H1 (cell line): ENCODE results near the gene FKTN. TPM values are rescaled to one million over a fixed set of nuclear protein-coding genes. Genes with fewer than 3 reads are reported as not detected.
"Not testable (repeated sequence)": the region's sequence is repeated elsewhere in the genome, so short reads cannot be mapped to it uniquely, and the experiment has no call there.

ENCODE experiments used
- CTCF ChIA-PET: fragments of 300-600 bp; sonication (Branson Sonifier 250); formaldehyde crosslinking; loops from one replicate; lab custom pipeline; 2021; ENCODE audit not compliant: partially characterized antibody; lab: Charles Lee
- POLR2A ChIA-PET: fragments of 300-600 bp; sonication (Branson Sonifier 250); formaldehyde crosslinking; loops from one replicate; lab custom pipeline; 2021; ENCODE audit warnings: inconsistent platforms; ENCODE audit not compliant: partially characterized antibody; lab: Charles Lee
- DNase-seq, 2 experiments: peaks; one replicate each; pipeline versions ENCODE4 v3.0.0 to v3.0.0-alpha.2; 2010 to 2022; ENCODE audit warnings: low spot score in 2 of 2, low read depth in 1 of 2, mixed read lengths in 1 of 2
- FAIRE-seq: peaks from 2 replicates; lab custom pipeline; 2011; peaks lifted over from hg19 to GRCh38; lab: Jason Lieb, UNC
- H2AFZ ChIP-seq: 2 replicates; pipeline ENCODE4 v1.8.1; 2012; ENCODE audit warnings: low read length, inconsistent platforms
- H2AK5ac ChIP-seq: 2 replicates; pipeline ENCODE4 v1.6.1; 2013; ENCODE audit warnings: low read depth, low read length
- H2BK120ac ChIP-seq: replicated peaks from 2 replicates; pipeline ENCODE3; 2013; ENCODE audit warnings: low read depth, low read length, inconsistent platforms
- H2BK12ac ChIP-seq: 2 replicates; pipeline ENCODE4 v1.6.1; 2013; ENCODE audit warnings: low read depth, low read length
- H2BK15ac ChIP-seq: 2 replicates; pipeline ENCODE4 v1.6.1; 2013; ENCODE audit warnings: low read length
- H2BK20ac ChIP-seq: 2 replicates; pipeline ENCODE4 v1.6.1; 2013; ENCODE audit warnings: low read length
- H2BK5ac ChIP-seq: 2 replicates; pipeline ENCODE4 v1.6.1; 2013; ENCODE audit warnings: low read depth, low read length
- H3K14ac ChIP-seq: 2 replicates; pipeline ENCODE4 v1.6.1; 2013; ENCODE audit warnings: inconsistent platforms; ENCODE audit not compliant: insufficient read length
- H3K18ac ChIP-seq: 2 replicates; pipeline ENCODE4 v1.6.1; 2013; ENCODE audit warnings: low read length; ENCODE audit errors: extremely low read depth
- H3K23ac ChIP-seq: 2 replicates; pipeline ENCODE4 v1.6.1; 2013; ENCODE audit warnings: inconsistent platforms; ENCODE audit not compliant: insufficient read length
- H3K23me2 ChIP-seq: 2 replicates; pipeline ENCODE4 v1.6.1; 2013; ENCODE audit warnings: low read depth, low read length
- H3K27ac ChIP-seq: 2 replicates; pipeline ENCODE4 v1.6.1; 2011; ENCODE audit warnings: low read depth, low read length, inconsistent platforms
- H3K27me3 ChIP-seq, 4 experiments: replicated peaks in 1 of 4; 1 replicate in 1 of 4; 2 replicates in 3 of 4; pipeline versions ENCODE4 v1.6.1 to v1.8.1; 2011 to 2013; ENCODE audit warnings: low read length in 3 of 4, mild to moderate bottlenecking in 3 of 4, inconsistent platforms in 2 of 4, mixed read lengths in 2 of 4, moderate library complexity in 1 of 4; ENCODE audit not compliant: control insufficient read depth in 3 of 4, insufficient read depth in 3 of 4; ENCODE audit errors: extremely low read depth in 1 of 4
- H3K36me3 ChIP-seq, 4 experiments: 2 replicates each; pipeline versions ENCODE4 v1.6.1 to v1.8.1; 2011 to 2013; ENCODE audit warnings: mild to moderate bottlenecking in 4 of 4, low read length in 3 of 4, moderate library complexity in 2 of 4, control low read depth in 1 of 4, inconsistent platforms in 1 of 4; ENCODE audit not compliant: insufficient read depth in 4 of 4, control insufficient read depth in 2 of 4
- H3K4ac ChIP-seq: replicated peaks from 2 replicates; pipeline ENCODE3; 2013; ENCODE audit warnings: low read length, low read depth, mixed read lengths, inconsistent platforms; ENCODE audit not compliant: insufficient read length
- H3K4me1 ChIP-seq, 4 experiments: replicated peaks in 1 of 4; 1 replicate in 1 of 4; 2 replicates in 3 of 4; pipeline versions ENCODE4 v1.6.1 to v1.8.1; 2011 to 2013; ENCODE audit warnings: low read length in 3 of 4, inconsistent platforms in 2 of 4, mixed read lengths in 1 of 4; ENCODE audit not compliant: insufficient read depth in 4 of 4, control insufficient read depth in 3 of 4
- H3K4me2 ChIP-seq, 2 experiments: 2 replicates each; pipeline versions ENCODE4 v1.6.1 to v1.8.1; 2011 to 2013; ENCODE audit warnings: low read depth in 2 of 2, low read length in 2 of 2, control low read depth in 1 of 2, inconsistent platforms in 1 of 2, mild to moderate bottlenecking in 1 of 2; ENCODE audit not compliant: insufficient read depth in 1 of 2
- H3K4me3 ChIP-seq, 4 experiments: fragments of 200-600, 300-600 bp in 1 of 4; sonication (generic), shearing (Covaris generic), sonication (Bioruptor Twin) in 1 of 4; 2 replicates each; pipeline versions ENCODE4 v1.5.1 to v1.8.1; 2011 to 2016; ENCODE audit warnings: low read length in 4 of 4, low read depth in 3 of 4, control low read depth in 2 of 4, inconsistent platforms in 2 of 4, mild to moderate bottlenecking in 2 of 4, mixed read lengths in 1 of 4, moderate library complexity in 1 of 4; ENCODE audit not compliant: insufficient read depth in 2 of 4; ENCODE audit errors: extremely low read depth in 1 of 4
- H3K56ac ChIP-seq: replicated peaks from 2 replicates; pipeline ENCODE3; 2013; ENCODE audit warnings: low read depth, mild to moderate bottlenecking, mixed read lengths, low read length, inconsistent platforms; ENCODE audit not compliant: insufficient read length
- H3K79me1 ChIP-seq: 2 replicates; pipeline ENCODE4 v1.6.1; 2013; ENCODE audit warnings: low read depth, low read length, control low read depth
- H3K79me2 ChIP-seq, 2 experiments: 2 replicates each; pipeline versions ENCODE4 v1.6.1 to v1.8.1; 2012 to 2013; ENCODE audit warnings: low read length in 2 of 2, mild to moderate bottlenecking in 2 of 2, inconsistent platforms in 1 of 2; ENCODE audit not compliant: insufficient read depth in 2 of 2, control insufficient read depth in 1 of 2
- H3K9ac ChIP-seq, 4 experiments: replicated peaks in 1 of 4; 1 replicate in 1 of 4; 2 replicates in 3 of 4; pipeline versions ENCODE4 v1.6.1 to v1.8.1; 2011 to 2013; ENCODE audit warnings: low read depth in 3 of 4, low read length in 3 of 4, control low read depth in 2 of 4, mild to moderate bottlenecking in 2 of 4, moderate library complexity in 2 of 4, inconsistent platforms in 1 of 4; ENCODE audit errors: extremely low read depth in 1 of 4
- H3K9me3 ChIP-seq, 2 experiments: 2 replicates each; pipeline versions ENCODE4 v1.6.1 to v1.8.1; 2012 to 2013; ENCODE audit warnings: mild to moderate bottlenecking in 2 of 2, moderate library complexity in 2 of 2, control low read depth in 1 of 2, inconsistent platforms in 1 of 2, low read depth in 1 of 2, low read length in 1 of 2, mixed read lengths in 1 of 2; ENCODE audit not compliant: insufficient read depth in 2 of 2
- H4K20me1 ChIP-seq, 2 experiments: replicated peaks in 1 of 2; 2 replicates each; pipeline versions ENCODE3 to v1.8.1; 2011 to 2013; ENCODE audit warnings: inconsistent platforms in 2 of 2, low read length in 2 of 2, mild to moderate bottlenecking in 1 of 2; ENCODE audit not compliant: insufficient read depth in 2 of 2, control insufficient read depth in 1 of 2
- H4K5ac ChIP-seq: 2 replicates; pipeline ENCODE4 v1.6.1; 2013; ENCODE audit warnings: low read length, low read depth, mixed read lengths, inconsistent platforms; ENCODE audit not compliant: insufficient read length
- H4K8ac ChIP-seq: 2 replicates; pipeline ENCODE4 v1.8.0; 2013; ENCODE audit warnings: mild to moderate bottlenecking, moderate library complexity, low read length, inconsistent platforms; ENCODE audit not compliant: insufficient read depth; ENCODE audit errors: extremely low read depth
- H4K91ac ChIP-seq: replicated peaks from 2 replicates; pipeline ENCODE3; 2013; ENCODE audit warnings: low read length, mixed read lengths, inconsistent platforms; ENCODE audit not compliant: insufficient read length
- WGBS, 2 experiments: shearing (Covaris generic) in 1 of 2; methylation state at CpG; one replicate each; pipeline versions ENCODE4 v1.1.6 to v1.1.7; 2013 to 2015; ENCODE audit warnings: low lambda C conversion rate in 2 of 2, mixed read lengths in 2 of 2, inconsistent platforms in 1 of 2, low coverage in 1 of 2, missing lambda C conversion rate in 1 of 2; ENCODE audit not compliant: insufficient replicate concordance in 2 of 2, insufficient coverage in 1 of 2, insufficient read length in 1 of 2; ENCODE audit errors: extremely low coverage in 1 of 2, missing lambda C conversion rate in 1 of 2; 5-methylcytosine and 5-hydroxymethylcytosine counted together
- polyA plus RNA-seq, 7 experiments: library from polyadenylated mRNA; depleted of rRNA in 3 of 7; stranded (reverse) in 5 of 7; unstranded in 2 of 7; fragments of >200 nt in 5 of 7; fragments of 200-250 nt in 2 of 7; gene quantifications; 1 replicate in 5 of 7; 2 replicates in 1 of 7; 4 replicates in 1 of 7; pipeline versions ENCODE4 v1.2.1 to v1.2.3, GENCODE V29; 2011 to 2013; ENCODE audit warnings: missing spikeins in 2 of 7, mixed read lengths in 2 of 7
- total RNA-seq: library from RNA; stranded (reverse); fragmentation: NEBNext Ultra II Directional; extraction: Animal tissue kit (Norgen Biotek cat#: 25700); gene quantifications from 2 replicates; pipeline ENCODE4 v1.2.1, GENCODE V29; 2021

FKTN gene
- total and polyA plus RNA-seq, 2 of the 8 experiments (the other 6 are each of a cell fraction or from before 2014, with no cell fraction given): 2.7 to 13.4 TPM

DNA sequence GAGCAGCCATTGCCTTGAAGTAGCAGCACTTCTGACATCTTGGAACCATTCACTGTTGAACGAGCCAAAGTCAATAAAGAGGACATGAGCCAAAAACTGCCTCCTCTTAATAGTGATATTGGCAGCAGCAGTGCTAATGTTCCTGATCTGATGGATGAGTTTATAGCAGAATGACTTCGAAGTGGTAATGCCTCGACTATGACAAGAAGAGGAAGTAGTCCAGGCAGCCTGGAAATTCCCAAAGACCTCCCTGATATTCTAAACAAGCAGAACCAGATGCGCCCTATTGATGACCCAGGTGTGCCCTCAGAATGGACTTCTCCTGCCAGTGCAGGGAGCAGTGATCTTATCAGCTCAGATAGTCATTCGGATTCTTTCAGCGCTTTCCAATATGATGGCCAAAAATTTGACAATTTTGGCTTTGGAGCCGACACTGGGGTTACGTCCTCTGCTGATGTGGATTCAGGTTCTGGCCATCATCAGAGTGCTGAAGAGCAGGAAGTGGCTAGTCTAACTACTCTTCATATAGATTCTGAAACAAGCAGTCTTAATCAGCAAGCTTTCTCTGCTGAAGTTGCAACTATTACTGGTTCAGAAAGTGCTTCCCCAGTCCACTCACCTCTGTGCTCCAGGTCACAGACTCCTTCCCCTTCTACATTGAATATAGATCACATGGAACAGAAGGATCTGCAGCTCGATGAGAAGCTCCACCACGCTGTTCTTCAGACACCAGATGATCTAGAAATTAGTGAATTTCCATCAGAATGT lies 35.1 kb upstream of the FKTN start:
- 93% methylated on average over 9 of the region's 10 CpGs; no CpG with 5 or more reads in 1 of the 2 experiments for WGBS, 2 experiments
- H3K14ac ChIP-seq, H3K79me1 ChIP-seq, H3K4me1 ChIP-seq, CTCF ChIA-PET, H4K5ac ChIP-seq, H3K4me2 ChIP-seq, H3K18ac ChIP-seq, H2BK120ac ChIP-seq, H2BK5ac ChIP-seq, FAIRE-seq, H4K91ac ChIP-seq, H3K27ac ChIP-seq, H3K4ac ChIP-seq, H3K79me2 ChIP-seq, H2AFZ ChIP-seq, H3K23me2 ChIP-seq, H3K36me3 ChIP-seq, POLR2A ChIA-PET, H3K56ac ChIP-seq, H3K4me3 ChIP-seq, H3K27me3 ChIP-seq, H2BK15ac ChIP-seq, H4K8ac ChIP-seq, H3K9ac ChIP-seq, H3K9me3 ChIP-seq, DNase-seq, H2AK5ac ChIP-seq, H2BK20ac ChIP-seq, H4K20me1 ChIP-seq, H3K23ac ChIP-seq, H2BK12ac ChIP-seq: not testable (repeated sequence)
